HepG2 (cell line): ENCODE measurements around the gene GABRG3. TPM values are rescaled to one million over a fixed set of nuclear protein-coding genes. Genes with fewer than 3 reads are reported as not detected.
"Not testable (repeated sequence)": the region's sequence is repeated elsewhere in the genome, so short reads cannot be mapped to it uniquely, and the experiment has no call there.

Experiments used
- ATAC-seq: fragments of 200-7000 bp; cut with Tn5 transposase; 3 replicates; pipeline ENCODE4 v1.9.1; 2020; ENCODE audit warnings: mild to moderate bottlenecking, moderate library complexity
- BruUV-seq: library from RNA; stranded (reverse); fragments of 400-500 nt; replicated peaks from 2 replicates; lab custom pipeline; 2021; lab: Mats Ljungman, UMichigan
- CTCF ChIA-PET: fragments of 300-600 bp; formaldehyde crosslinking; extraction: SDS; loops from one replicate; lab custom pipeline; 2021; ENCODE audit warnings: low total read pairs, inconsistent platforms, low intra/inter-chr PET ratio; lab: Yijun Ruan, JAX
- POLR2A ChIA-PET: fragments of 350-600 bp; sonication (Branson Sonifier 250); formaldehyde crosslinking; loops from one replicate; lab custom pipeline; 2020; ENCODE audit warnings: antibody characterized with exemption, inconsistent platforms; lab: Yijun Ruan, JAX
- DNase-seq: peaks from one replicate; pipeline ENCODE4 v3.0.0-alpha.2; 2015; ENCODE audit warnings: low spot score
- FAIRE-seq: peaks from 3 replicates; lab custom pipeline; 2011; peaks lifted over from hg19 to GRCh38; lab: Jason Lieb, UNC
- H2AFZ ChIP-seq: one replicate; pipeline ENCODE4 v1.6.1; 2011; ENCODE audit warnings: low read length, inconsistent platforms
- H3K27ac ChIP-seq: fragments of 300-600 bp; 3 replicates; pipeline ENCODE4 v1.8.0; 2011; ENCODE audit warnings: mixed run types, mild to moderate bottlenecking, mixed read lengths, low read length, inconsistent platforms; ENCODE audit not compliant: insufficient read depth; ENCODE audit errors: extremely low read length
- H3K27me3 ChIP-seq, 2 experiments: fragments of 200-600 bp in 1 of 2; 2 replicates in 1 of 2; 3 replicates in 1 of 2; pipeline versions ENCODE4 v1.6.0 to v1.8.0; 2011; ENCODE audit warnings: low read length in 2 of 2, mild to moderate bottlenecking in 2 of 2, moderate library complexity in 2 of 2, inconsistent platforms in 1 of 2; ENCODE audit not compliant: insufficient read depth in 2 of 2, control insufficient read depth in 1 of 2
- H3K36me3 ChIP-seq, 2 experiments: fragments of 200-600 bp in 1 of 2; replicated peaks in 1 of 2; 2 replicates in 1 of 2; 3 replicates in 1 of 2; pipeline versions ENCODE4 v1.5.1 to v1.8.0; 2011; ENCODE audit warnings: low read length in 2 of 2, inconsistent platforms in 1 of 2; ENCODE audit not compliant: insufficient read depth in 2 of 2, control insufficient read depth in 1 of 2
- H3K4me1 ChIP-seq: 2 replicates; pipeline ENCODE4 v1.5.1; 2012; ENCODE audit warnings: low read length, inconsistent platforms; ENCODE audit not compliant: insufficient read depth
- H3K4me2 ChIP-seq: 2 replicates; pipeline ENCODE4 v1.6.0; 2011; ENCODE audit warnings: low read depth, low read length, inconsistent platforms
- H3K4me3 ChIP-seq, 3 experiments: fragments of 200-600 bp in 1 of 3; sonication (generic), shearing (Covaris generic) in 1 of 3; replicated peaks in 1 of 3; 2 replicates each; pipeline ENCODE4 v1.5.1; 2011 to 2016; ENCODE audit warnings: low read length in 3 of 3, inconsistent platforms in 2 of 3, low read depth in 2 of 3, mild to moderate bottlenecking in 2 of 3, control low read depth in 1 of 3, mixed read lengths in 1 of 3; ENCODE audit not compliant: insufficient read depth in 1 of 3
- H3K79me2 ChIP-seq: one replicate; pipeline ENCODE4 v1.6.1; 2011; ENCODE audit warnings: low read length, inconsistent platforms; ENCODE audit not compliant: insufficient read depth
- H3K9ac ChIP-seq: 2 replicates; pipeline ENCODE4 v1.6.0; 2011; ENCODE audit warnings: mild to moderate bottlenecking, low read depth, low read length, inconsistent platforms; ENCODE audit not compliant: insufficient read depth
- H3K9me3 ChIP-seq: 2 replicates; pipeline ENCODE4 v1.5.1; 2012; ENCODE audit warnings: mild to moderate bottlenecking, low read length
- H4K20me1 ChIP-seq: 2 replicates; pipeline ENCODE4 v1.6.0; 2011; ENCODE audit warnings: inconsistent platforms, mild to moderate bottlenecking, low read length, moderate library complexity; ENCODE audit not compliant: insufficient read depth
- CENPT ChIP-seq: sonication (generic); formaldehyde crosslinking; IDR thresholded peaks from 2 replicates; pipeline ENCODE4 v1.8.0; 2022; ENCODE audit warnings: low read depth, mild to moderate bottlenecking, moderate library complexity, missing genetic modification reagents
- FOXK2 ChIP-seq: fragments of 450-650 bp; IDR thresholded peaks from 2 replicates; pipeline ENCODE4 v1.6.1; 2016
- GABPB1 ChIP-seq: IDR thresholded peaks from 2 replicates; pipeline ENCODE4 v1.6.1; 2016; ENCODE audit warnings: mild to moderate bottlenecking, missing genetic modification reagents, moderate library complexity, missing compliant biosample characterization
- KAT2B ChIP-seq: fragments of 150-350 bp; IDR thresholded peaks from 2 replicates; pipeline ENCODE4 v1.6.1; 2014; ENCODE audit warnings: low read depth, low read length, borderline replicate concordance
- MATR3 ChIP-seq: sonication (generic); formaldehyde crosslinking; IDR thresholded peaks from 2 replicates; pipeline ENCODE4 v1.4.0; 2020; ENCODE audit warnings: missing genetic modification reagents
- SAP130 ChIP-seq: IDR thresholded peaks from 2 replicates; pipeline ENCODE4 v1.6.1; 2016; ENCODE audit warnings: low read depth
- SNAPC2 ChIP-seq: sonication (generic); formaldehyde crosslinking; IDR thresholded peaks from 2 replicates; pipeline ENCODE4 v1.8.1; 2022; ENCODE audit warnings: mild to moderate bottlenecking, missing genetic modification reagents
- SSRP1 ChIP-seq: IDR thresholded peaks from 2 replicates; pipeline ENCODE4 v1.6.1; 2016; ENCODE audit warnings: control low read depth
- ZBTB7B ChIP-seq: sonication (generic); formaldehyde crosslinking; IDR thresholded peaks from 2 replicates; pipeline ENCODE4 v1.4.0; 2020; ENCODE audit warnings: missing genetic modification reagents
- ZNF430 ChIP-seq: sonication (generic); formaldehyde crosslinking; IDR thresholded peaks from 2 replicates; pipeline ENCODE4 v1.9.0; 2021; ENCODE audit warnings: mild to moderate bottlenecking, missing genetic modification reagents
- ZNF619 ChIP-seq: sonication (generic); formaldehyde crosslinking; IDR thresholded peaks from 2 replicates; pipeline ENCODE4 v1.4.0; 2020; ENCODE audit warnings: mild to moderate bottlenecking, missing genetic modification reagents
- WGBS: methylation state at CpG from one replicate; pipeline ENCODE4 v1.1.6; 2017; ENCODE audit warnings: low lambda C conversion rate; 5-methylcytosine and 5-hydroxymethylcytosine counted together
- in situ Hi-C: cut with HindIII; loops from 2 replicates; pipeline ENCODE4 v1.10.0; 2017; ENCODE audit warnings: low pct_unique_long_range_greater_than_20kb; ENCODE audit not compliant: extremely low pct_ligation_motif_present
- intact Hi-C: fragments of 100-400 bp; cut with micrococcal nuclease; formaldehyde crosslinking; loops from one replicate; pipeline ENCODE4 v1.10.0; 2022; ENCODE audit not compliant: unreplicated experiment
- polyA plus RNA-seq, 8 experiments: library from polyadenylated mRNA; depleted of rRNA in 3 of 8; stranded (reverse) in 7 of 8; unstranded in 1 of 8; fragments of >200 nt; fragmentation: Illumina TruSeq in 4 of 8; extraction: Trizol in 4 of 8; gene quantifications; 2 replicates each; pipeline versions ENCODE4 v1.2.1 to v1.2.3, GENCODE V29; 2011 to 2016; ENCODE audit warnings: low read depth in 4 of 8, missing spikeins in 1 of 8, mixed read lengths in 1 of 8; ENCODE audit not compliant: insufficient read depth in 1 of 8
- total RNA-seq, 5 experiments: library from RNA; depleted of rRNA; stranded (reverse); fragments of >200 nt; fragmentation: Illumina TruSeq; extraction: Trizol; gene quantifications; 2 replicates each; pipeline ENCODE4 v1.2.3, GENCODE V29; 2016; ENCODE audit warnings: low read depth in 1 of 5
- TF ChIP-seq, protein P1 (sequence below): sonication (generic); formaldehyde crosslinking; IDR thresholded peaks from 2 replicates; pipeline ENCODE4 v1.4.0; 2020; ENCODE audit warnings: missing genetic modification reagents
- TF ChIP-seq, protein P2 (sequence below): sonication (generic); formaldehyde crosslinking; IDR thresholded peaks from 2 replicates; pipeline ENCODE4 v1.5.1; 2020; ENCODE audit warnings: mild to moderate bottlenecking, missing genetic modification reagents, moderate library complexity

Gene GABRG3
- total and polyA plus RNA-seq, 2 of the 13 experiments (the other 11 are each of a cell fraction or from before 2014, with no cell fraction given) = not detected

DNA sequence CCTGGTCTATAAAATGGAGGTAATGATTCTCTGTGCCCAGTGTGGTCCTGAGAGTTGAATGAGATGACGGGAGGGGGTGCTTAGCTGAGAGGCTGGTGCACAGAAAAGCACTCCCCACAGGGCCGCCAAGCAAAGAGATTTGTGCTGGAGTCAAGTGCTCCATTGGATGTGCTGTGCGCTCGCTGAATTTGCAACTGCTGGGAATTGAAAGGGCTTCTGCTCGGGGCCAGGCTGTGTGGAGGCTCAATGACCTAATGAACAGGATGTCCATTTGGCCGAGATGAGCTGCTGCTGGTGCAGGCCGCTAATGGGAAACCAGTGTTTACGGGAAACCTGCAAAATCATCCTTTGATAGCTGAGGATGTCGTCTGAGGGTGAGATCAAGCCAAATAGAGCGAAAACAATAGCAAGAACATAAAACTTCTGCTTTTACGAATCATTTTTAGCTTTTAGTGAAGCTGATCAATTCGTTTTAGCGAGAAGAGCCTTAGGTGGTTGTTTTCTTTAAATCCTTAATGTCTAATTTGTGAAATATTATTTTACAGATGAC is 211.7 kb downstream of the GABRG3 start (continued):
- TF ChIP-seq, protein P1, sequence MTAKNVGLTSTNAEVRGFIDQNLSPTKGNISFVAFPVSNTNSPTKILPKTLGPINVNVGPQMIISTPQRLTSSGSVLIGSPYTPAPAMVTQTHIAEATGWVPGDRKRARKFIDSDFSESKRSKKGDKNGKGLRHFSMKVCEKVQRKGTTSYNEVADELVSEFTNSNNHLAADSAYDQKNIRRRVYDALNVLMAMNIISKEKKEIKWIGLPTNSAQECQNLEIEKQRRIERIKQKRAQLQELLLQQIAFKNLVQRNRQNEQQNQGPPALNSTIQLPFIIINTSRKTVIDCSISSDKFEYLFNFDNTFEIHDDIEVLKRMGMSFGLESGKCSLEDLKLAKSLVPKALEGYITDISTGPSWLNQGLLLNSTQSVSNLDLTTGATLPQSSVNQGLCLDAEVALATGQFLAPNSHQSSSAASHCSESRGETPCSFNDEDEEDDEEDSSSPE (CRISPR knock-in tag) = no peak

DNA sequence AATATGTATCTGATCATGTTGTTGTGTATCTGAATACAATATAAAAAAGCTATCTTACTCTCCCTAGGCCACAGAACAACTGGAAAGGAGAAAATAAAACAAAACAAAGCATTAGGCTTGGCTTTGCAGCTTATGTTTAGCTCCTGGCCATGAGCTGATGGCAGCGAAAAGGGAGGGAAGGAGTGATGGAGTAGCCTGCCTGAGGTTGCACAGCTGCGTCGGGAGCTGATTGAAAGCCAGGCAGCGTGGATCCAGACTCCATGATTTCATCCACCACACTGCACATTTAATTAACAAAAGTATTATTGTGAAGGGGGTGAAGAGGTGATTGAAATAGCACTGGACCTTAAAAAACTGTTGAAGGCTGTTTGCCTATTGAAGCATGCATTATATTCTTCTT is 212.2 kb downstream of the GABRG3 start:
- Histone ChIP-seq H3K4me3 (no peak overlapping the region), H3K36me3 (no peaks in the 10 kb centered on the region), H3K9ac (no peak overlapping the region), H3K27me3 (no peaks in the 10 kb centered on the region), H3K4me1 (no peaks in the 10 kb centered on the region), H3K4me2 (no peak overlapping the region), H3K27ac (no peak overlapping the region), H4K20me1 (no peaks in the 10 kb centered on the region), H2AFZ (no peak overlapping the region), H3K9me3 (peaks cover 29% of the 10 kb centered on the region), H3K79me2 (no peaks in the 10 kb centered on the region)
- WGBS = 6% methylated on average over 4 of the region's 4 CpGs
- no TSS peak for BruUV-seq
- CTCF ChIA-PET = no interaction called here
- intact Hi-C loops = no loop called here
- no peak for DNase-seq
- in situ Hi-C loops = no loop called here
- POLR2A ChIA-PET = no interaction called here
- ATAC-seq = no peak
- no peak for FAIRE-seq
- TF ChIP-seq SSRP1 (CRISPR knock-in tag) (no peak), KAT2B (no peak), ZNF619 (no peak), CENPT (CRISPR knock-in tag) (no peak), ZBTB7B (CRISPR knock-in tag) (no peak), SAP130 (no peak), SNAPC2 (CRISPR knock-in tag) (no peak), ZNF430 (CRISPR knock-in tag) (no peak), GABPB1 (CRISPR knock-in tag) (no peak), MATR3 (no peak), FOXK2 (no peak)
- TF ChIP-seq, protein P2, sequence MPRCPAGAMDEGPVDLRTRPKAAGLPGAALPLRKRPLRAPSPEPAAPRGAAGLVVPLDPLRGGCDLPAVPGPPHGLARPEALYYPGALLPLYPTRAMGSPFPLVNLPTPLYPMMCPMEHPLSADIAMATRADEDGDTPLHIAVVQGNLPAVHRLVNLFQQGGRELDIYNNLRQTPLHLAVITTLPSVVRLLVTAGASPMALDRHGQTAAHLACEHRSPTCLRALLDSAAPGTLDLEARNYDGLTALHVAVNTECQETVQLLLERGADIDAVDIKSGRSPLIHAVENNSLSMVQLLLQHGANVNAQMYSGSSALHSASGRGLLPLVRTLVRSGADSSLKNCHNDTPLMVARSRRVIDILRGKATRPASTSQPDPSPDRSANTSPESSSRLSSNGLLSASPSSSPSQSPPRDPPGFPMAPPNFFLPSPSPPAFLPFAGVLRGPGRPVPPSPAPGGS (CRISPR knock-in tag) = no peak

DNA sequence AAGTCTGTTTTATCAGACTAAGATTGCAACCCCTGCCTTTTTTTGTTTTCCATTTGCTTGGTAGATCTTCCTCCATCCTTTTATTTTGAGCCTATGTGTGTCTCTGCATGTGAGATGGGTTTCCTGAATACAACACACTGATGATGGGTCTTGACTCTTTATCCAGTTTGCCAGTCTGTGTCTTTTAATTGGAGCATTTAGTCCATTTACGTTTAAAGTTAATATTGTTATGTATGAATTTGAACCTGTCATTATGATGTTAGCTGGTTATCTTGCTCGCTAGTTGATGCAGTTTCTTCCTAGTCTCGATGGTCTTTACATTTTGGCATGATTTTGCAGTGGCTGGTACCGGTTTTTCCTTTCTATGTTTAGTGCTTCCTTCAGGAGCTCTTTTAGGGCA is 220.5 kb downstream of the GABRG3 start:
- FAIRE-seq, H3K4me3 ChIP-seq, H3K27ac ChIP-seq, DNase-seq, ATAC-seq, POLR2A ChIA-PET, H4K20me1 ChIP-seq, in situ Hi-C loops, H3K9me3 ChIP-seq, H3K79me2 ChIP-seq, BruUV-seq, H3K36me3 ChIP-seq, intact Hi-C loops, H3K4me1 ChIP-seq, CTCF ChIA-PET, H3K27me3 ChIP-seq, H3K4me2 ChIP-seq, H3K9ac ChIP-seq, H2AFZ ChIP-seq: not testable (repeated sequence)
- 2% methylated on average over 4 of the region's 4 CpGs for WGBS
